Measurements from ENCODE around the gene CD8B.

CD8B gene

GRCh38 chr2:86794861-86795260 lies 66.8 kb downstream of the CD8B start:
- DNase-seq, result no peak

DNA sequence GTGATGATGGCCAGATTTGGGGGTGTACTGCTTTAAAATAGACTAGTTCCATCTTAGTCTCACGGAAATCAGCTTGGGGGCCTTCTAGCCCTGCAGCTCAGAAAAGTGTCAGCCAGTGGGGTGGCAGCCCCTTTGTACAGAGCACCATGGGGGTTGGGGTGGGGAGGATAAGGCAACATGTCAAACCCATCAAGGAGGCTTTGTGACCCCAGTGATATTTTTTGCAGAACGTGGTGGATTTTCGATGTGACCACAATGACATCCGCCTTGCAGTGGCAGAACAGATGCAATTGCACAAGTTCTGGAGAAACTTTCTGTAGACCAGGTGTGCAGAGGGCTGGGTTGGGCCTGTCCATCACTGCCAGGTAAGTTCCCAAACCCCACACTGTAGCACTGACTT lies 67.9 kb downstream of the CD8B start:
- no peak for DNase-seq

GRCh38 chr2:86791573-86791972 lies 70.1 kb downstream of the CD8B start:
- no peak for DNase-seq

DNA sequence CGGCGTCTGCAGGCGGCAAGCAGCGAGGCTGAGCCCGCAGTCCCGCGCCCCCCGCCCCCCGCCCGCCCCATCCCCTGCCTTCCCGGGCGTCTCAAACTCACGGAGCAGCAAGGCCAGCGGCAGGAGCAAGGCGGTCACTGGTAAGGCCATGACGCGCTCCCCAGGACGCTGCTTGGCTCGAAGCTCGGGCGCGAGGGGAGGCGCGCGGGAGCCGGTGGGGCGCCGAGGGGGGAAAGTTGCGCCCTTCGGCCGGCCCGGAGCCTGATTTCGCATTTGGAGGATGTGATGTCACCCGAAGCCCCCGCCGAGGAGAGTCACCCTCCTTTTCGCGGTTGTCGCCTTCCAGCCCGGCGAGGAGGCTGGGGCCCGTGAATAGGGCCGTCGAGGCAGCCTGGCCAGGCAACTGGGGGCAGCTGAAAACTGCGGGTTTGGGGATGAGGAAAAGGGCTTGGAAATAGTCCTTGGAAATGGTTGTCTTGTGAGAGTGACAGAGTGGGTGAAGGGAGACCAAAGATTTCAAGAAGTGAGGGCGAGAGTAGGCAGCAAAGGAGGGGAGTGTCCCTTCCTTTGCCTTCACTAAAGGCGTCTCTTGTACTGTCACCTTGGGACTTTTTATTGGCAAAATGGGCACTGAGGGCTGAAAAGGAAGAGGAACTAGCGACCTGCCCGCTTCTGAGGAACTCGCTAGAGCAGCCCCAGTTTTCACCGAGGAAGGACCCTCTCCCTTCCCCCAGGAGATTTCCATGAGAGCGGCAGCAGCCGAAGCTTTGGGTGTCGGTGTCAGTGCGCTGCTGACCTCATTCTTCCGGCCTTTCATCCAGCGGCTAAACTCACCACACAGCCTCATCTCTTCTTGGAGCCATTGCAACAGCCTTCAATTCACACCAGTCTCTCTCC lies 70.8 kb downstream of the CD8B start, which contains the start of gene CD8A:
TSS of gene CD8A (minus strand) at position 238 of the 897 bp plus-strand sequence. CDS start at position 150, 88 bp downstream.
- no peak for DNase-seq

DNA sequence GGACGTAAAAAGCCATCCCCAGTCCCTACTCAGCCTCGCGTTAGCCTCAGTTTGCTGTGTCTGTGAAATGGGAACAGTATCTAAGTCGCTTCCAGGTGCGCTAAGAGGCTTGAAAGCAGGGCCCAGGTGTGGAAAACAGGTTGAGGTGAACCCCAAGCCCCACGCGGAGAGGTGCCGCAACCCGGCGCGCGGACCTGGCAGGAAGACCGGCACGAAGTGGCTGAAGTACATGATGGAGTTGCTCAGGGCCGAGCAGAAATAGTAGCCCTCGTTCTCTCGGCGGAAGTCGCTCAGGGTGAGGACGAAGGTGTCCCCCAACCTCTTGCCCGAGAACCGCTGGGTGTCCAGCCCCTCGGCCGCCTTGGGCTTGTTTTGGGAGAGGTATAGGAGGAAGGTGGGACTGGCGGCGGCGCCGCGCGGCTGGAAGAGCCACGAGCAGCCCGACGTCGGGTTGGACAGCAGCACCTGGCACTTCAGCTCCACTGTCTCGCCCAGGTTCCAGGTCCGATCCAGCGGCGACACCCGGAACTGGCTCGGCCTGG lies 71.5 kb downstream of the CD8B start:
- DNase-seq, result no peak

- no peak for DNase-seq
These were observed 72.0 kb downstream of the CD8B start for GRCh38 chr2:86789687-86790133.

DNA sequence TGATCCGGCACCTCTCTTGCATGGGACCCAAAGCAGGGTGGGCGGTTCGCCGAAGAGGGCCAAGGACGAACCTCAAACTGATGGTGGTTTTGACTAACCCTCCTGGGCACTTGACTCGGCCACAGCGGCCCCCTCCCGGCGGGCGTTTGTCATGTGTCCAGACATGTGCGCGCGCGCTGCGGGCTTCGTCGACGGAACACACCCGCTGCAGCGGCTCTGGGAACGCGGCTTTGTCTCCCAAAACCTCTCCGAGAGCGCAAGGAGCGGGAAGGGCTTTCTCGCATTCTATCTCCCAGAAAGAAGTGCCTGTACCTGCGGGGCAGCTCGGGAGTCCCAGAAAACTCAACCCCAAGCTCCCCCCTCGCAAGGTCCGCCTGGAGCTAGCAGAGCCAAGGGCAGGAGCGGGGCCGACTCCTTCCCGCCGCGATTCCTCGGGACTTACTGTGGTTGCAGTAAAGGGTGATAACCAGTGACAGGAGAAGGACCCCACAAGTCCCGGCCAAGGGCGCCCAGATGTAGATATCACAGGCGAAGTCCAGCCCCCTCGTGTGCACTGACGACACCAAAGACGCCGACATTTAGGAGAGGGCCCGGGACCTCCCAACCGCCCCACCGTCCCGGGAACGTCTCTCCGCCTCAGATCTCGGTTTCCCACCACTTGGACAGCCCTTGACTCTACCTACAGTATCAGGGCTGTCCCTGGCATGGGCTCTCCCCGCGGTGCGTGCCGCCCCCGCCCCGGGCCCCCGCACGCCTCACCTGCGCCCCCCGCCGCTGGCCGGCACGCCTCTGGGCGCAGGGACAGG lies 72.6 kb downstream of the CD8B start:
- DNase-seq, result peak; percentile 17

DNA sequence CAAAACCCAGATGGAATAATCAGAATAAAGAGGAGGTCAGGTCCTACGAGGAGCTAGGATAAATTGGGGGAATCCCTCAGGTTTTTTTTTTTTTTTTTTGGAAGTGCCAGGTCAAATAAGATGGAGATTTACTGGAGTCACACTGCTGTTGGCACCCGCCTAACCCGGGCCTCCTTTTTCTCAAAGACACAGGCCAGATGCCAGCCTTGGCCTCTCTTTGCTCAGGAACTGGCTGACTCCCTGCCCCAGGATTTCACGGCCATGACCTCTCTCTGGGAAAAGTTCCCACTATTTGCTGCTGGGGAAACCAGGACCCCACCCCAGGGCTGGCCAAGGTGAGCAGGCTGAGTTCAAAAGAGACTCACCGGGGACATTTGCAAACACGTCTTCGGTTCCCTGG lies 73.5 kb downstream of the CD8B start:
- DNase-seq, result no peak

GRCh38 chr2:86787736-86788135 lies 74.0 kb downstream of the CD8B start:
- DNase-seq, result no peak

- DNase-seq, result no peak
These were observed 75.6 kb downstream of the CD8B start for GRCh38 chr2:86786001-86786536.

DNA sequence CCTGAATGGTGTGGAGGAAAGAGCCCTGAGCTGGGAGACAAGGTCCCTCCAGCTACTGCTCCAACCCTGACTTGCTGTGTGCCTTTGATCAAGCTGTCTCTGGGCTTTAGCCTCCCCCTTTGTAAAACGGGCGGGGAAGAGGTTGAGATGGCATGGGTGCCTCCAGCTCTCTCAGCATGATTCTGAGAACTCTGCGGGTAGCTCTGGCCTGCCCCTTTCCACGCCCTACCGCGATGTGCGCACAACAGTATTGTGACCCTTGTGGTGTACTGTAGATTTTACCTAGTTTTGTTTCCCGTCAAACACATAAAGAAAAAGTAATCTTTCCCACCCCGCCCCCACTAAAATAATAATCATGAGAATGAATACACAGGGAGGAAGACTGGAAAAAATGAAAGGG lies 76.2 kb downstream of the CD8B start:
- DNase-seq, result no peak

- no peak for DNase-seq
These were observed 77.9 kb downstream of the CD8B start for GRCh38 chr2:86783615-86784339.

DNA sequence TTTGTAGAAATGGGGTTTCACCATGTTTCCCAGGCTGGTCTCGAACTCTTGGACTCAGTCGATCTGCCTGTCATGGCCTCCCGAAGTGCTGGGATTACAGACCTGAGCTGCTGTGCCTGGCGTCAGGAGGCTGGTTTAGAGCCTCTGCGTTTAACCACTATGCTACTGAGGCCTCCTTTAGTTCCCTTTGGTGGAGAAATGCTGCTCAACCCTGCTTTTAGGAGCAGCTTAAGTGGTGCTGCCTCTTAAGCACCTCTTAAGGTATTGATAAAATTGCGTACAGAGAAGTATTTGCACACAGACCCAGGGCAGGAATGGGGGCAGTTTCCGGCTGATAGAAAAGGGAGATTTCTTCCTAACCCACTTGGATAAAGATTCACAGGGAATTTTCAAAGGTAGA lies 78.9 kb downstream of the CD8B start:
- no peak for DNase-seq

DNA sequence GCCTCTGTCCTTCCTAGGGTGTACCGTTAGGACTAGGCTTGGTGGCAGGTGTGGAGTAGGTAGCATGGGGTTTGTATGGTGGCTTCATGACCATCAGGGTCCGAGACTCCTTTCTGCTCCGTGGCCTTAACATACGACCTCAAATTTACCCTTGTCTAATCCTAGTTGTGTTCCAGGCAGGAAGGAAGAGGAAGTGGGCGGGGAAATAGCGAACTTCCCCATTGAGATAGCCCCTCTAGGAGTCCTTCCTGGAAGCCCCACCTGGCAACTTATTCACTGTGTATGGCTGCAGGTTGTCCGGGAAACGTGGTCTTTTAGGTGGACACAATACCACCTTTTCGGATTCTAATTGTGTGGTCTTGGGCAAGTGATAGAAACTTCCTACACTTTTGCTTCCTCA lies 80.3 kb downstream of the CD8B start:
- no peak for DNase-seq

- no peak for DNase-seq
These were observed 81.7 kb downstream of the CD8B start for GRCh38 chr2:86779971-86780370.

- DNase-seq, result no peak
These were observed 82.7 kb downstream of the CD8B start for GRCh38 chr2:86778957-86779356.

- no peak for DNase-seq
These were observed 85.2 kb downstream of the CD8B start for GRCh38 chr2:86776532-86776931.

GRCh38 chr2:86775338-86775737 lies 86.3 kb downstream of the CD8B start:
- DNase-seq, result no peak

DNA sequence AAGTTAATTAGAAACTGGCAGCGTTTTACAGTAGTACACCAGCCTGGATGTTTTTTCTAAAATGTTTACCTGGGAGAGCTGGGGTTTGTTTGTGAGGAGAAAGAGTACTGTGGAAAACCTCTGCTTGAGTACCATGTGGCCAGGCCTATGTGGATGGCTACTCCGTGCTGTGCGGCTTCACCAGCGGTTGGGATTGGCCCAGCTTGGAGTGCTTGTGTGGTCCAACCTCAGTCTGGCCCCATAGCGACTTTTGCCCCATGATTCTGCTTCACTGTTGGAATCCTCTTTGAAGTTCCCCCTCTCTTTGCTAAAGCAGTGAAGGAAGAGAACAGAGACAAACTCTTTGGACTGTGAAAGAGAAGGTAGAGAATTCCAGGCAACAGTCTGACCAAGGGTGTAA lies 86.8 kb downstream of the CD8B start:
- DNase-seq, result no peak

GRCh38 chr2:86772611-86773010 lies 89.1 kb downstream of the CD8B start:
- no peak for DNase-seq

- DNase-seq, result no peak
These were observed 90.8 kb downstream of the CD8B start for GRCh38 chr2:86770816-86771301.

DNA sequence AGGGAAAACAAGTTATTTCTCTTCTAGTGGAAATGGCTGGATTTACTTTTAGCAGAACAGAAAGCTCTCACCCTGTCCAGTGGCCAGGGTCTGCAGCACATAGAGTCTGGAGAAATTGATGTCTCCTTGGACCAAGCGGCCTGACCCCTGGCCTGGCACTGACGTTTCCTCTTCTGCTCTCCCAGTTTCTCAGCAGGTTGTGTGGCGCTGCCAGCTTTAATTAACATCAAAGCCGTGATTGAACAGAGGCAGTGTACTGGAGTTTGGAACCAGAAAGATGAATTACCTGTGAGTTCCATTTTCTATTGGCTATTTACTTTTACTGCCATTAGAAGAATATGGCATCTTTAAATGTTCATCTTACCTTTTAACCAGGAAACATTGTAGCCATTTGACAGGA lies 91.8 kb downstream of the CD8B start:
- no peak for DNase-seq

Data from NCI-H524 treated with DMSO at 0.1 percent for 48 hours (cell line).